ENCODE measurements around the gene DMRTC2. TPM values are rescaled to one million over a fixed set of nuclear protein-coding genes. Genes with fewer than 3 reads are reported as not detected.
A peak's percentile ranks its signal among the peaks of the same experiment; 100 is the strongest.

DMRTC2 gene
- total RNA-seq, 1 experiment from 2014 or later, result not detected

- no peak for TF ChIP-seq ZNF532 (CRISPR knock-in tag; IDR thresholded peaks at IDR 0.05; ENCODE audit: borderline replicate concordance)
- TF ChIP-seq, protein P1, sequence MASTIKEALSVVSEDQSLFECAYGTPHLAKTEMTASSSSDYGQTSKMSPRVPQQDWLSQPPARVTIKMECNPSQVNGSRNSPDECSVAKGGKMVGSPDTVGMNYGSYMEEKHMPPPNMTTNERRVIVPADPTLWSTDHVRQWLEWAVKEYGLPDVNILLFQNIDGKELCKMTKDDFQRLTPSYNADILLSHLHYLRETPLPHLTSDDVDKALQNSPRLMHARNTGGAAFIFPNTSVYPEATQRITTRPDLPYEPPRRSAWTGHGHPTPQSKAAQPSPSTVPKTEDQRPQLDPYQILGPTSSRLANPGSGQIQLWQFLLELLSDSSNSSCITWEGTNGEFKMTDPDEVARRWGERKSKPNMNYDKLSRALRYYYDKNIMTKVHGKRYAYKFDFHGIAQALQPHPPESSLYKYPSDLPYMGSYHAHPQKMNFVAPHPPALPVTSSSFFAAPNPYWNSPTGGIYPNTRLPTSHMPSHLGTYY (CRISPR knock-in tag; IDR thresholded peaks at IDR 0.05), result no peak
Measured at GRCh38 chr19:41861116-41861768, 16.4 kb downstream of the DMRTC2 start (continued).

DNA sequence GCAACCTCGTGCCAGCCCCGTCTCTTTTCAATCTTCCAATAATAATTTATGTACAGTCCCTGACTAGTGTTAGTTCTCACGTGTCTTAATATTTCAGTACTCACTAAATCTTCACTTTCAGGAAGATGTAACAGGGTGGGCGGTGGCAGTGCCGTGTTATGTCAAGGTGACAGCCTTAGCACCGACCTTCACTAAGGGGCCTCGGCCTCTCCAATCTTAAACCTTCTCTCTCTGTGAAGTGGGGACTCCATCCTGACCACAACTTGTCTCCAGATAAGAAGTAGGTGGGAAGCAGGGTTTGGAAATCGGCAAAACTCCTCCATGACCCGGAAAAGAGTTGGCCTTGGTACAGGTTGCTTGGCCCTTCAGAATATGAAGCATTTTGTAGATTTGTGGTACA is 17.0 kb downstream of the DMRTC2 start:
- peaks cover 6% of the 10 kb centered on the region for H3K27me3 Mint-ChIP-seq (ENCODE audit: low read depth)
- no peak for DNase-seq (ENCODE audit: low spot score)
- peak overlapping the region; percentile 92 for H3K27ac Mint-ChIP-seq
- no peaks in the 10 kb centered on the region for H3K9me3 Mint-ChIP-seq
- H3K4me1 Mint-ChIP-seq, result peaks cover 51% of the 10 kb centered on the region
- ChIA-PET CTCF (interaction anchor here (1.8 kb wide), 1 partner anchor 11 kb away, joined by 5 read pairs; no protein-coding TSS in a partner anchor), POLR2A (interaction anchor here (1.9 kb wide), 1 partner anchor 11 kb away, joined by 7 read pairs; no protein-coding TSS in a partner anchor)
- ATAC-seq, result no peak
- H3K4me3 Mint-ChIP-seq, result peak overlapping the region; percentile 94
- peaks cover 58% of the 10 kb centered on the region for H3K36me3 Mint-ChIP-seq
- TF ChIP-seq, protein P2, sequence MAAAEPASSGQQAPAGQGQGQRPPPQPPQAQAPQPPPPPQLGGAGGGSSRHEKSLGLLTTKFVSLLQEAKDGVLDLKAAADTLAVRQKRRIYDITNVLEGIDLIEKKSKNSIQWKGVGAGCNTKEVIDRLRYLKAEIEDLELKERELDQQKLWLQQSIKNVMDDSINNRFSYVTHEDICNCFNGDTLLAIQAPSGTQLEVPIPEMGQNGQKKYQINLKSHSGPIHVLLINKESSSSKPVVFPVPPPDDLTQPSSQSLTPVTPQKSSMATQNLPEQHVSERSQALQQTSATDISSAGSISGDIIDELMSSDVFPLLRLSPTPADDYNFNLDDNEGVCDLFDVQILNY (CRISPR knock-in tag; IDR thresholded peaks at IDR 0.05), result no peak
- TF ChIP-seq, protein P3, sequence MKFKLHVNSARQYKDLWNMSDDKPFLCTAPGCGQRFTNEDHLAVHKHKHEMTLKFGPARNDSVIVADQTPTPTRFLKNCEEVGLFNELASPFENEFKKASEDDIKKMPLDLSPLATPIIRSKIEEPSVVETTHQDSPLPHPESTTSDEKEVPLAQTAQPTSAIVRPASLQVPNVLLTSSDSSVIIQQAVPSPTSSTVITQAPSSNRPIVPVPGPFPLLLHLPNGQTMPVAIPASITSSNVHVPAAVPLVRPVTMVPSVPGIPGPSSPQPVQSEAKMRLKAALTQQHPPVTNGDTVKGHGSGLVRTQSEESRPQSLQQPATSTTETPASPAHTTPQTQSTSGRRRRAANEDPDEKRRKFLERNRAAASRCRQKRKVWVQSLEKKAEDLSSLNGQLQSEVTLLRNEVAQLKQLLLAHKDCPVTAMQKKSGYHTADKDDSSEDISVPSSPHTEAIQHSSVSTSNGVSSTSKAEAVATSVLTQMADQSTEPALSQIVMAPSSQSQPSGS (CRISPR knock-in tag; IDR thresholded peaks at IDR 0.05; ENCODE audit: borderline replicate concordance, low read depth), result no peak
- TF ChIP-seq ZNF416 (CRISPR knock-in tag; IDR thresholded peaks at IDR 0.05) (no peak), ZNF317 (CRISPR knock-in tag; IDR thresholded peaks at IDR 0.05; ENCODE audit: borderline replicate concordance, low read depth) (no peak), PREB (CRISPR knock-in tag; IDR thresholded peaks at IDR 0.05; ENCODE audit: borderline replicate concordance) (no peak), KAT7 (CRISPR knock-in tag; IDR thresholded peaks at IDR 0.05; ENCODE audit: borderline replicate concordance) (no peak), CBFB (CRISPR knock-in tag; IDR thresholded peaks at IDR 0.05; ENCODE audit: low read depth) (no peak), HMGXB4 (CRISPR knock-in tag; IDR thresholded peaks at IDR 0.05) (no peak), ZNF281 (CRISPR knock-in tag; IDR thresholded peaks at IDR 0.05) (no peak), RORB (CRISPR knock-in tag; IDR thresholded peaks at IDR 0.05) (no peak), ETV6 (CRISPR knock-in tag; IDR thresholded peaks at IDR 0.05) (no peak), USF1 (CRISPR knock-in tag; IDR thresholded peaks at IDR 0.05) (no peak), ATF3 (CRISPR knock-in tag; conservative IDR thresholded peaks at IDR 0.05) (no peak), RELA (CRISPR knock-in tag; IDR thresholded peaks at IDR 0.05; ENCODE audit: borderline replicate concordance) (no peak), IRF2 (CRISPR knock-in tag; IDR thresholded peaks at IDR 0.05; ENCODE audit: borderline replicate concordance, low read depth) (no peak), ZNF121 (CRISPR knock-in tag; IDR thresholded peaks at IDR 0.05) (no peak)
- TF ChIP-seq, protein P4, sequence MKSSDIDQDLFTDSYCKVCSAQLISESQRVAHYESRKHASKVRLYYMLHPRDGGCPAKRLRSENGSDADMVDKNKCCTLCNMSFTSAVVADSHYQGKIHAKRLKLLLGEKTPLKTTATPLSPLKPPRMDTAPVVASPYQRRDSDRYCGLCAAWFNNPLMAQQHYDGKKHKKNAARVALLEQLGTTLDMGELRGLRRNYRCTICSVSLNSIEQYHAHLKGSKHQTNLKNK (CRISPR knock-in tag; IDR thresholded peaks at IDR 0.05), result no peak
